ENCODE results near the gene GJB1. TPM values are rescaled to one million over a fixed set of nuclear protein-coding genes. Genes with fewer than 3 reads are reported as not detected.

Gene GJB1
- total and polyA plus RNA-seq, 9 of the 15 experiments (the other 6 are each of a cell fraction or from before 2014, with no cell fraction given): 0.11 TPM; not detected in 8

DNA sequence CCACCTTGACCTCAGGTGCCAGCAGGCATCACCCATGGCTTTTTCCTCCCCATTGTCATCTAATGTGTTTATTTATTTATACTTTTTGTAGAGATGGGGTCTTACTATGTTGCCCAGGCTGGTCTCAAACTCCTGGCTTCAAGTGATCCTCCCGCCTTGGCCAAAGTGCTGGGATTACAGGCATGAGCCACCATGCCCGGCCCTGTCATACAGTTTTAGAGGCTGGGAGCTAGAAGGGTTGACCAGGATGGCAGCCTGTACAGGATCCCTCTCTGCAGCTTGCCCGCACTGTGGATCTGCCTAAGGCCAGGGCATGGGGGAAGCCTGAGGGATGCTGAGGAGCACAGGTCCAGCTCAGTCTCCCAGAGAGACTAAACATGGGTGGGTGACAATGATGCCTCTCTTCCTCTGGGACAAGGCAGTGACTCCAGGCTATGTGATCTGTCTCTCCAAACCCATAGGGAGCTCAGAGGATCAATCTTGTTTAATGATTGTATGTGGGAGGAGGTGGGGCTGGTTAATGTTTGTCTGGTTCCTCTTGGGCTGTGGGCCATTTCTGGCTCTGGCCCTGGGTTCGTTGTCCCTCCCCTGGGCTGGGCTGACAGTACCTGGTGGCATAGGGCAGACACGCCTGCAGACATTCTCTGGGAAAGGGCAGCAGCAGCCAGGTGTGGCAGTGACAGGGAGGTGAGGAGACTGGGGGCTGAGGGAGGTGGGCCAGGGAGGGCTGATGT, 8.3 kb upstream of the GJB1 start:
- H3K9ac ChIP-seq (ENCODE audit: insufficient read depth in 1 of 2, low read depth in 2 of 2, low read length in 2 of 2): no peak overlapping the region
- FAIRE-seq (no peak), ATAC-seq (no peak), DNase-seq (ENCODE audit: extremely low read depth in 1 of 4, low spot score in 3 of 4) (no peak)
- CTCF ChIA-PET (ENCODE audit: low intra/inter-chr PET ratio): no interaction called here
- H3K4me2 ChIP-seq (ENCODE audit: insufficient read depth, low read length): no peak overlapping the region
- no peaks in the 10 kb centered on the region for H3K9me3 ChIP-seq (replicated peaks; ENCODE audit: control insufficient read depth, insufficient read depth, low read depth, low read length)
- intact Hi-C loops (cut with micrococcal nuclease) (no loop called here), in situ Hi-C loops (cut with MboI) (no loop called here)
- POLR2A ChIA-PET: no interaction called here
- H3K4me3 ChIP-seq: no peak overlapping the region
- H2AFZ ChIP-seq (ENCODE audit: low read depth, low read length): no peak overlapping the region
- H3K4me1 ChIP-seq (replicated peaks in 1 of 2; ENCODE audit: control insufficient read depth in 2 of 2, insufficient read depth in 2 of 2, low read length in 2 of 2): no peaks in the 10 kb centered on the region; a peak in 1 of 5 replicates
- H3K36me3 ChIP-seq (ENCODE audit: control insufficient read depth, insufficient read depth, low read length): no peaks in the 10 kb centered on the region
- 19% methylated on average over 5 of the region's 5 CpGs for WGBS (ENCODE audit: insufficient coverage, low coverage, missing lambda C conversion rate)
- no peak overlapping the region for H3K27ac ChIP-seq (ENCODE audit: extremely low read depth, low read depth, low read length)
- no TSS peak for BruUV-seq (replicated peaks)
- H4K20me1 ChIP-seq (replicated peaks; ENCODE audit: control insufficient read depth, insufficient read depth, low read length): no peaks in the 10 kb centered on the region
- no peaks in the 10 kb centered on the region for H3K79me2 ChIP-seq (ENCODE audit: control insufficient read depth, insufficient read depth, low read length)
- no peaks in the 10 kb centered on the region for H3K9me1 ChIP-seq (ENCODE audit: control insufficient read depth, insufficient read depth, low read length)
- H3K27me3 ChIP-seq (ENCODE audit: control insufficient read depth in 2 of 2, insufficient read depth in 2 of 2, low read length in 2 of 2): peaks cover 0 to 31% of the 10 kb centered on the region in 2 experiments; a peak in 4 of 5 replicates
- no peak for TF ChIP-seq FUS (optimal IDR thresholded peaks at IDR 0.05; ENCODE audit: low read depth, low read length)
- TF ChIP-seq, protein P1, sequence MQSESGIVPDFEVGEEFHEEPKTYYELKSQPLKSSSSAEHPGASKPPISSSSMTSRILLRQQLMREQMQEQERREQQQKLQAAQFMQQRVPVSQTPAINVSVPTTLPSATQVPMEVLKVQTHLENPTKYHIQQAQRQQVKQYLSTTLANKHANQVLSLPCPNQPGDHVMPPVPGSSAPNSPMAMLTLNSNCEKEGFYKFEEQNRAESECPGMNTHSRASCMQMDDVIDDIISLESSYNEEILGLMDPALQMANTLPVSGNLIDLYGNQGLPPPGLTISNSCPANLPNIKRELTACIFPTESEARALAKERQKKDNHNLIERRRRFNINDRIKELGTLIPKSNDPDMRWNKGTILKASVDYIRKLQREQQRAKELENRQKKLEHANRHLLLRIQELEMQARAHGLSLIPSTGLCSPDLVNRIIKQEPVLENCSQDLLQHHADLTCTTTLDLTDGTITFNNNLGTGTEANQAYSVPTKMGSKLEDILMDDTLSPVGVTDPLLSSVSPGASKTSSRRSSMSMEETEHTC (IDR thresholded peaks at IDR 0.05): no peak
- TF ChIP-seq, protein P2, sequence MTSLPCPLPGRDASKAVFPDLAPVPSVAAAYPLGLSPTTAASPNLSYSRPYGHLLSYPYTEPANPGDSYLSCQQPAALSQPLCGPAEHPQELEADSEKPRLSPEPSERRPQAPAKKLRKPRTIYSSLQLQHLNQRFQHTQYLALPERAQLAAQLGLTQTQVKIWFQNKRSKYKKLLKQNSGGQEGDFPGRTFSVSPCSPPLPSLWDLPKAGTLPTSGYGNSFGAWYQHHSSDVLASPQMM (CRISPR knock-in tag; IDR thresholded peaks at IDR 0.05): no peak
- no peak for TF ChIP-seq ZNF644 (tag; IDR thresholded peaks at IDR 0.05; ENCODE audit: low read depth)
- TF ChIP-seq SREBF1 (IDR thresholded peaks at IDR 0.05; ENCODE audit: borderline replicate concordance, low read depth, low read length): no peak
- TF ChIP-seq MECOM (CRISPR knock-in tag; IDR thresholded peaks at IDR 0.05): no peak
- TF ChIP-seq BRD9 (IDR thresholded peaks at IDR 0.05; ENCODE audit: low read depth, partially characterized antibody): no peak
- no peak for TF ChIP-seq ZNF274 (IDR thresholded peaks at IDR 0.05; ENCODE audit: borderline replicate concordance, low read depth, low read length)
- TF ChIP-seq, protein P3, sequence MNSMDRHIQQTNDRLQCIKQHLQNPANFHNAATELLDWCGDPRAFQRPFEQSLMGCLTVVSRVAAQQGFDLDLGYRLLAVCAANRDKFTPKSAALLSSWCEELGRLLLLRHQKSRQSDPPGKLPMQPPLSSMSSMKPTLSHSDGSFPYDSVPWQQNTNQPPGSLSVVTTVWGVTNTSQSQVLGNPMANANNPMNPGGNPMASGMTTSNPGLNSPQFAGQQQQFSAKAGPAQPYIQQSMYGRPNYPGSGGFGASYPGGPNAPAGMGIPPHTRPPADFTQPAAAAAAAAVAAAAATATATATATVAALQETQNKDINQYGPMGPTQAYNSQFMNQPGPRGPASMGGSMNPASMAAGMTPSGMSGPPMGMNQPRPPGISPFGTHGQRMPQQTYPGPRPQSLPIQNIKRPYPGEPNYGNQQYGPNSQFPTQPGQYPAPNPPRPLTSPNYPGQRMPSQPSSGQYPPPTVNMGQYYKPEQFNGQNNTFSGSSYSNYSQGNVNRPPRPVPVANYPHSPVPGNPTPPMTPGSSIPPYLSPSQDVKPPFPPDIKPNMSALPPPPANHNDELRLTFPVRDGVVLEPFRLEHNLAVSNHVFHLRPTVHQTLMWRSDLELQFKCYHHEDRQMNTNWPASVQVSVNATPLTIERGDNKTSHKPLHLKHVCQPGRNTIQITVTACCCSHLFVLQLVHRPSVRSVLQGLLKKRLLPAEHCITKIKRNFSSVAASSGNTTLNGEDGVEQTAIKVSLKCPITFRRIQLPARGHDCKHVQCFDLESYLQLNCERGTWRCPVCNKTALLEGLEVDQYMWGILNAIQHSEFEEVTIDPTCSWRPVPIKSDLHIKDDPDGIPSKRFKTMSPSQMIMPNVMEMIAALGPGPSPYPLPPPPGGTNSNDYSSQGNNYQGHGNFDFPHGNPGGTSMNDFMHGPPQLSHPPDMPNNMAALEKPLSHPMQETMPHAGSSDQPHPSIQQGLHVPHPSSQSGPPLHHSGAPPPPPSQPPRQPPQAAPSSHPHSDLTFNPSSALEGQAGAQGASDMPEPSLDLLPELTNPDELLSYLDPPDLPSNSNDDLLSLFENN (IDR thresholded peaks at IDR 0.05; ENCODE audit: low read depth in 2 of 2, low read length in 2 of 2): no peak
- TF ChIP-seq FOXA1 (IDR thresholded peaks at IDR 0.05; ENCODE audit: borderline replicate concordance): no peak
- TF ChIP-seq, protein P4, sequence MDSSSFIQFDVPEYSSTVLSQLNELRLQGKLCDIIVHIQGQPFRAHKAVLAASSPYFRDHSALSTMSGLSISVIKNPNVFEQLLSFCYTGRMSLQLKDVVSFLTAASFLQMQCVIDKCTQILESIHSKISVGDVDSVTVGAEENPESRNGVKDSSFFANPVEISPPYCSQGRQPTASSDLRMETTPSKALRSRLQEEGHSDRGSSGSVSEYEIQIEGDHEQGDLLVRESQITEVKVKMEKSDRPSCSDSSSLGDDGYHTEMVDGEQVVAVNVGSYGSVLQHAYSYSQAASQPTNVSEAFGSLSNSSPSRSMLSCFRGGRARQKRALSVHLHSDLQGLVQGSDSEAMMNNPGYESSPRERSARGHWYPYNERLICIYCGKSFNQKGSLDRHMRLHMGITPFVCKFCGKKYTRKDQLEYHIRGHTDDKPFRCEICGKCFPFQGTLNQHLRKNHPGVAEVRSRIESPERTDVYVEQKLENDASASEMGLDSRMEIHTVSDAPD (CRISPR knock-in tag; IDR thresholded peaks at IDR 0.05): no peak
- no peak for TF ChIP-seq ZNF589 (CRISPR knock-in tag; IDR thresholded peaks at IDR 0.05; ENCODE audit: low read depth)

All from K562 (cell line).